ENCODE data around the gene MPZL1.
"Not testable (repeated sequence)": the region's sequence is repeated elsewhere in the genome, so short reads cannot be mapped to it uniquely, and the experiment has no call there.

The MPZL1 gene

GRCh38 chr1:167792188-167792565 lies 70.4 kb downstream of the MPZL1 start:
- intact Hi-C loops (cut with DNase I), result no loop called here
- no peak for DNase-seq

- DNase-seq, result no peak
- intact Hi-C loops (cut with DNase I), result no loop called here
These were observed 72.3 kb downstream of the MPZL1 start for GRCh38 chr1:167794043-167794442.

GRCh38 chr1:167795810-167796740 lies 74.3 kb downstream of the MPZL1 start:
- intact Hi-C loops (cut with DNase I), result no loop called here
- no peak for DNase-seq

- intact Hi-C loops (cut with DNase I), result no loop called here
- DNase-seq, result peak in 23 of 42 donors; percentile 11 to 80 (median 36)
These were observed 75.2 kb downstream of the MPZL1 start for GRCh38 chr1:167797015-167797414.

GRCh38 chr1:167798952-167799351 lies 77.2 kb downstream of the MPZL1 start:
- intact Hi-C loops (cut with DNase I), result no loop called here
- DNase-seq, result no peak

GRCh38 chr1:167799747-167800146 lies 78.0 kb downstream of the MPZL1 start:
- intact Hi-C loops (cut with DNase I), result loop anchor here (5.0 kb wide), 1 partner anchor 77 kb away; the partner anchor contains the start of gene MPZL1
- DNase-seq, result no peak

GRCh38 chr1:167800251-167800650 lies 78.5 kb downstream of the MPZL1 start:
- DNase-seq, result no peak
- intact Hi-C loops (cut with DNase I), result loop anchor here (5.0 kb wide), 1 partner anchor 78 kb away; the partner anchor contains the start of gene MPZL1

GRCh38 chr1:167802235-167802634 lies 80.5 kb downstream of the MPZL1 start:
- DNase-seq, result no peak
- intact Hi-C loops (cut with DNase I), result loop anchor here (5.0 kb wide), 1 partner anchor 80 kb away; the partner anchor contains the start of gene MPZL1

- intact Hi-C loops (cut with DNase I), result loop anchor here (5.0 kb wide), 1 partner anchor 81 kb away; the partner anchor contains the start of gene MPZL1
- DNase-seq, result peak; percentile 79 to 96 (median 92)
These were observed 81.8 kb downstream of the MPZL1 start for GRCh38 chr1:167803358-167804207.

- intact Hi-C loops (cut with DNase I), result no loop called here
These were observed 83.3 kb downstream of the MPZL1 start for GRCh38 chr1:167805041-167805556.

GRCh38 chr1:167806235-167806634 lies 84.5 kb downstream of the MPZL1 start:
- intact Hi-C loops (cut with DNase I), result not testable (repeated sequence)

More at GRCh38 chr1:167805041-167805556, 83.3 kb downstream of the MPZL1 start:
- no peak for DNase-seq

GRCh38 chr1:167806676-167807075 lies 84.9 kb downstream of the MPZL1 start:
- intact Hi-C loops (cut with DNase I); DNase-seq: not testable (repeated sequence)

More at GRCh38 chr1:167806235-167806634, 84.5 kb downstream of the MPZL1 start:
- DNase-seq, result not testable (repeated sequence)

GRCh38 chr1:167808104-167808503 lies 86.3 kb downstream of the MPZL1 start:
- intact Hi-C loops (cut with DNase I), result no loop called here
- no peak for DNase-seq

- intact Hi-C loops (cut with DNase I), result no loop called here
These were observed 86.9 kb downstream of the MPZL1 start for GRCh38 chr1:167808690-167809089.

GRCh38 chr1:167812972-167813371 lies 91.2 kb downstream of the MPZL1 start:
- intact Hi-C loops (cut with DNase I), result no loop called here
- DNase-seq, result no peak

More at GRCh38 chr1:167808690-167809089, 86.9 kb downstream of the MPZL1 start:
- no peak for DNase-seq

- intact Hi-C loops (cut with DNase I), result no loop called here
- no peak for DNase-seq
These were observed 93.9 kb downstream of the MPZL1 start for GRCh38 chr1:167815650-167816049.

- intact Hi-C loops (cut with DNase I), result no loop called here
- peak; percentile 4 to 71 (median 42) for DNase-seq
These were observed 98.3 kb downstream of the MPZL1 start for GRCh38 chr1:167819849-167820683.

- DNase-seq, result no peak
- intact Hi-C loops (cut with DNase I), result no loop called here
These were observed 99.0 kb downstream of the MPZL1 start for GRCh38 chr1:167820684-167821355.
